Stomach (tissue), 4 donors: ENCODE data around the gene SLC29A2.

Experiments used
- CTCF ChIP-seq, 7 experiments: fragments of 450-650 bp in 4 of 7; fragments of 200-600 bp in 3 of 7; sonication (generic) in 3 of 7; IDR thresholded peaks; one replicate each; pipeline ENCODE4 v1.5.1; 2016 to 2019; ENCODE audit warnings: antibody characterized with exemption in 7 of 7, control low read depth in 2 of 7, mild to moderate bottlenecking in 1 of 7
- EP300 ChIP-seq: sonication (generic); formaldehyde crosslinking; IDR thresholded peaks from one replicate; pipeline ENCODE4 v1.6.1; 2017; ENCODE audit warnings: antibody characterized with exemption
- POLR2A ChIP-seq, 4 donors: fragments of 450-650 bp; IDR thresholded peaks; one replicate each; pipeline ENCODE4 v1.6.1; 2016; ENCODE audit warnings: antibody characterized with exemption in 4 of 4, control low read depth in 2 of 4, mild to moderate bottlenecking in 1 of 4, moderate library complexity in 1 of 4
- POLR2AphosphoS5 ChIP-seq, 3 donors: sonication (generic); formaldehyde crosslinking; IDR thresholded peaks; one replicate each; pipeline ENCODE4 v1.6.1; 2016; ENCODE audit warnings: antibody characterized with exemption in 3 of 3

GRCh38 chr11:66373265-66373664 lies 1.7 kb upstream of the SLC29A2 start:
- TF ChIP-seq CTCF (IDR thresholded peaks at IDR 0.05) (no peak), POLR2AphosphoS5 (IDR thresholded peaks at IDR 0.05) (no peak), POLR2A (IDR thresholded peaks at IDR 0.05) (no peak), EP300 (no peak)
